ENCODE measurements around the gene SCAP. TPM values are rescaled to one million over a fixed set of nuclear protein-coding genes. Genes with fewer than 3 reads are reported as not detected.

SCAP gene
- total and polyA plus RNA-seq, 2 of the 13 experiments (the other 11 are each of a cell fraction or from before 2014, with no cell fraction given), result 40.4 to 53.3 TPM

GRCh38 chr3:47475570-47476329, at the start of gene SCAP (continued):
- TF ChIP-seq ETS1 (CRISPR knock-in tag; IDR thresholded peaks at IDR 0.05) (no peak; the same call in 1 of the 2 replicates), NCOA5 (CRISPR knock-in tag; IDR thresholded peaks at IDR 0.05) (no peak), ZNF274 (CRISPR knock-in tag; IDR thresholded peaks at IDR 0.05) (peak; percentile 75; the same call in 1 of the 2 replicates), FOXP4 (CRISPR knock-in tag; IDR thresholded peaks at IDR 0.05) (peak; percentile 61), TFDP1 (CRISPR knock-in tag; IDR thresholded peaks at IDR 0.05; ENCODE audit: borderline replicate concordance) (peak; percentile 93), BCL3 (CRISPR knock-in tag; IDR thresholded peaks at IDR 0.05) (peak; percentile 81; the same call in 1 of the 2 replicates), ZNF280B (CRISPR knock-in tag; IDR thresholded peaks at IDR 0.05; ENCODE audit: borderline replicate concordance) (0 out of 2 replicates have a peak, but pooled peaks have one; percentile 50), REPIN1 (CRISPR knock-in tag; IDR thresholded peaks at IDR 0.05; ENCODE audit: borderline replicate concordance, low read depth) (peak; percentile 73; the same call in 1 of the 2 replicates), ZNF776 (CRISPR knock-in tag; IDR thresholded peaks at IDR 0.05) (no peak; the same call in 1 of the 2 replicates), MYPOP (CRISPR knock-in tag; IDR thresholded peaks at IDR 0.05) (peak; percentile 8; the same call in 1 of the 2 replicates), ZNF674 (CRISPR knock-in tag; IDR thresholded peaks at IDR 0.05; ENCODE audit: low read depth) (no peak), HNRNPK (IDR thresholded peaks at IDR 0.05; ENCODE audit: low read depth, low read length, poor library complexity, severe bottlenecking) (peak; percentile 19), JARID2 (CRISPR knock-in tag; IDR thresholded peaks at IDR 0.05; ENCODE audit: insufficient replicate concordance) (peak; percentile 79), ZNF567 (CRISPR knock-in tag; IDR thresholded peaks at IDR 0.05; ENCODE audit: borderline replicate concordance) (no peak), ZNF329 (CRISPR knock-in tag; IDR thresholded peaks at IDR 0.05; ENCODE audit: low read depth) (peak; percentile 49; the same call in 1 of the 2 replicates), MTF1 (CRISPR knock-in tag; IDR thresholded peaks at IDR 0.05) (no peak; the same call in 1 of the 2 replicates), DBP (CRISPR knock-in tag; IDR thresholded peaks at IDR 0.05; ENCODE audit: not compliant biosample characterization) (no peak), PHF21A (CRISPR knock-in tag; IDR thresholded peaks at IDR 0.05) (peak; percentile 67)

Data from HepG2 (cell line).